ENCODE results near the gene ADGRB3. TPM values are rescaled to one million over a fixed set of nuclear protein-coding genes. Genes with fewer than 3 reads are reported as not detected.
"Not testable (repeated sequence)": the region's sequence is repeated elsewhere in the genome, so short reads cannot be mapped to it uniquely, and the experiment has no call there.

ADGRB3 gene
- total RNA-seq, 1 donor from 2014 or later, result 0.05 TPM

GRCh38 chr6:68740828-68741500 lies 105.9 kb downstream of the ADGRB3 start:
- no peak for DNase-seq (ENCODE audit: low read depth)

- no peak for DNase-seq (ENCODE audit: low read depth)
These were observed 106.7 kb downstream of the ADGRB3 start for GRCh38 chr6:68741501-68742386.

- no peak for DNase-seq (ENCODE audit: low read depth)
These were observed 108.0 kb downstream of the ADGRB3 start for GRCh38 chr6:68743099-68743498.

GRCh38 chr6:68744376-68744775 lies 109.3 kb downstream of the ADGRB3 start:
- DNase-seq (ENCODE audit: low read depth), result not testable (repeated sequence)

GRCh38 chr6:68746376-68746775 lies 111.3 kb downstream of the ADGRB3 start:
- DNase-seq (ENCODE audit: low read depth), result no peak

- no peak for DNase-seq (ENCODE audit: low read depth)
These were observed 112.2 kb downstream of the ADGRB3 start for GRCh38 chr6:68747110-68747790.

- DNase-seq (ENCODE audit: low read depth), result not testable (repeated sequence)
These were observed 112.8 kb downstream of the ADGRB3 start for GRCh38 chr6:68747832-68748231.

- no peak for DNase-seq (ENCODE audit: low read depth)
These were observed 119.7 kb downstream of the ADGRB3 start for GRCh38 chr6:68754681-68755213.

- DNase-seq (ENCODE audit: low read depth), result no peak
These were observed 121.6 kb downstream of the ADGRB3 start for GRCh38 chr6:68756454-68757375.

- DNase-seq (ENCODE audit: low read depth), result no peak
These were observed 122.7 kb downstream of the ADGRB3 start for GRCh38 chr6:68757821-68758220.

- no peak for DNase-seq (ENCODE audit: low read depth)
These were observed 123.5 kb downstream of the ADGRB3 start for GRCh38 chr6:68758559-68758958.

- no peak for DNase-seq (ENCODE audit: low read depth)
These were observed 125.4 kb downstream of the ADGRB3 start for GRCh38 chr6:68760485-68760884.

GRCh38 chr6:68760941-68761676 lies 126.0 kb downstream of the ADGRB3 start:
- DNase-seq (ENCODE audit: low read depth), result no peak

- DNase-seq (ENCODE audit: low read depth), result no peak
These were observed 126.9 kb downstream of the ADGRB3 start for GRCh38 chr6:68761985-68762384.

- no peak for DNase-seq (ENCODE audit: low read depth)
These were observed 136.3 kb downstream of the ADGRB3 start for GRCh38 chr6:68771426-68771825.

GRCh38 chr6:68774843-68775242 lies 139.8 kb downstream of the ADGRB3 start:
- DNase-seq (ENCODE audit: low read depth), result no peak

GRCh38 chr6:68776354-68776753 lies 141.3 kb downstream of the ADGRB3 start:
- no peak for DNase-seq (ENCODE audit: low read depth)

GRCh38 chr6:68777956-68778355 lies 142.9 kb downstream of the ADGRB3 start:
- DNase-seq (ENCODE audit: low read depth), result peak; percentile 18

- peak; percentile 15 for DNase-seq (ENCODE audit: low read depth)
These were observed 143.4 kb downstream of the ADGRB3 start for GRCh38 chr6:68778356-68779020.

GRCh38 chr6:68779366-68779765 lies 144.3 kb downstream of the ADGRB3 start:
- DNase-seq (ENCODE audit: low read depth), result no peak

Measured in renal cortical epithelial cell (primary cell).